ENCODE results near the gene TNS3.
"Not testable (repeated sequence)": the region's sequence is repeated elsewhere in the genome, so short reads cannot be mapped to it uniquely, and the experiment has no call there.

Gene TNS3

DNA sequence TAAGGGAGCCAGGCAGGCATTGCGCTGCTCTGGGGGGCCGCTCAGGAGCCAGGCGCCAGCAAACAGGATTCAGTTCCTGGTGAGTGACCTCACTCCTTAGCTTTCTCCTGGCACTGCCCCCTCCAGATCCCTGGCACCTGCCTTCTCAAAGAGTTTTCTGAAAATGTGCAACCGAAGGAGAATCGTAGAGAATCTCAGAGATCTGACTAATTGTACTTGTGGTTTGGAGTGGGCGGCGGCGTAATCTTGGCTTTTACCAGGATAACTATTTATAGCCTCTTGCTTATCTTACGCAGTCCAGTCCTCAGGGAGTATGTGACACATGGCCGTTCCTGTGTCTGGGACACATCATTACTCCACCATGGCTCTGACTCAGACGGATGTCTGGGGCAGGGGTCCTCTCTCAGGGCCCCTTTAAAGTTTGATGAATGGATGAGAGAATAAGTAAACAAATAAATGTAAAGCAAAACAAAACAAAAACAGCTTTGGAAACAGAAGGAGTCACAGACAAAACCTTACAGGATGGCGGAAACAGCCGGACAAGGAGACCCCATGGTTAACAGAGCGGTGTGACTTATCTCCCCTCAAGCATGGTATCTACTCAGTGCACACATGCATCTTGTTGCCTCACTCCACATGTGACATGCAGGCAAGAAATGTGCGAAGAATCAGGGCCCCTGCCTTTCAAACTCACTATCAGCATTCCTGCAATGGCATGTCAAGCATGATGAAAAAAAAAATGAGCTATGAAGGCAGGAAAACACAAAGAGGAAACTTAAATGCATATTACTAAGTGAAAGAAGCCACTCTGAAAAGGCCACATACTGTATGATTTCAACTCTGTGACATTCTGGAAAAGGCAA lies 99.7 kb downstream of the TNS3 start:
- peak; percentile 11 for DNase-seq

DNA sequence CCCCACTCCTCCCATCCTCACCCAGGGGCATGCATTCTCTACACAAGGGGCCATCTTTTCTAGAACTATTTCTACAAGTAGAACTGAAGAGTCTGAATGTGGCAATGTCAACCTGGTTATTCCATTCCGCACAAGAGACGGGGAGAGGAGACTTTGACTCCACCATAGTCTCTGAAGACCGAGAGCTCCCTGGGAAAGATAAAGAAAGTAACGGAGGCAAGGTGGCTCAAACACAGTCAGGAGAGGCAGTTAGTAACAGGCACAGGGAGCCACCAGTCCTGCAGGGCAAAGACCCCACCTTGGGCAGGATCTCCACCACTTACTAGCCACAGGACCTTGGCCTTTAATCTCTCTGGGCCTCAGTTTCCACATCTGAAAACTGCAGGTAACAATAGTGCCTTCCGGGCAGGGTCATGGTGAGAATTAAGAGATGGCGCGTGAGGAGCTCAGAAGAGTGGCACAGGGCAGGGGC lies 100.3 kb downstream of the TNS3 start:
- no peak for DNase-seq

DNA sequence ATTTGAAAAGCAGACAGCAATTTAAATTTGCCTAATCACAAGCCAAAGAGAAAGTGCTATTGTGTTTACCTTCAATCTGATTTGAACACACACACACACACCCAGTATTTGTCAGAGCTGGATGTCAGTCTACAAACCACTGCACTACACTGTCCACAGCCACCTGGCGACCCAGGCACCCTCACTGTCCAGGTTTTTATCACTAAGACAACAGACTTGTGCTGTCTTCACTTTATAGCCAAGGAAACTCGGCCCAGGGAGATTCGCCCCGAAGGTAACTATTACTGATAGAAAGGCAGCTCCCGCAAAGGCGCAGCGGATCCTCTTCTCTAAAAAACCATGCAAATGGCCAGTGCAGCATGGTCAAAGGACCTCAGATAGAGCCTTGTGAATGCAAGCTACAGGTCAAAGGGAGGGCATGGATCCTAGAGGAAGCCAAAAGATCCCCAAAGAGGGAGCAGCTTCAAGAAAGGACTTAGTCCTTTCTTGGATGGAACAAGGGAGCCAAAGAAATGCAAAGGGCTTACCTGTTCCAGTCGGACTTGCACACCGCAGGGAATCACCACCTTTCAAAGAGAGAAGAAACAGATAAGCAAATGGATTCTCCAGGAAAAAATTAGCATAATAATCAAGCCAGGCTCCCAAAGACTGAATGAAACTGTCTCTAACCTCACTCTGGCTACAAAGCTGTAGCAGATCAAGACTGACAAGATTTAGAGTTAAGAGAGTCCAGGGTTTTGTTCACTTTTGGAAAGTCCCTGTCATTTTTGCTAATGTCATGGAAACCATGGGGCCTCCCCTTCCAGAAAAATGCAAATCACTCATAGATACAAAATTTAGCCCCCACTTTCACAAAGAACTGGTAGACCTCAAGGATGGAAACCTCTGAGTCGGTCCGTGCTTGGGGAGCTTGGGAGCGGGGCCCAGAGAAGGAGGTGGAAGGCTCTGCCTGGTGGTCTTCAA lies 101.1 kb downstream of the TNS3 start:
- peak; percentile 12 for DNase-seq

DNA sequence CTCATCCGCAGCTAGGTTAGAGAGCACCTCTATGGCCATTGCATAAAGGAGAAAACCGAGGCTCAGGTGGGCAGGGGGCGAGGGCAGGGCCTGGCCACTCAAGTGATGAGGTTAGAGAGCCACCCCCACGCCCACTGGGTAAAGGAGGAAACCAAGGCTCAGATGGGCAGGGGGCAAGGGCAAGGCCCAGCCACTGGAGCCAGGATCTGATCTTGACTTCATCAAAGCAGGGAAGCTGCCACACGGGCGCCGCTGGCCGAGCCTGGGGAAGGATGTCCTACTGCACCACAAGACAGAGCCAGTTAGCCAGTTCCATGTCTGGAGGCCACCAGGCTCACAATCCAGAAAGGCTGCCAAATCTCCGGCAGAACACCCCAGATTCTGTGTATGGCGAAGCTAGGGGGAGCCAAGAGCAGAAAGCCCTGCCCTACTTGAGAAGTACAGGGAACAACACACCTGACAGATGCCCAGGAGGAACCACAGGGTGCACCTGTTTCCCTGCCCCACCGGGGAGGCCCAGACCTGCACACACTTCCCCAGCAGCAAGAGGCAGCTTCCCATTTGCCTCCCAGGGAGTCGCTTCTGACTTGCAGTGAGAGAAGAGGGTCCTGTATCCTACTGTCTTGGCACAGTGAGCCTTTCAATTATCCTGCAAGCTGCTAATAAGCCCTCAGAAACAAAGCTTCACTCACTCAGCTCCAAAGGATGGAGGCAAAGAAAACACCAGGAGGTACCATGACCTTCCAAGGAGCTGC lies 101.9 kb downstream of the TNS3 start:
- no peak for DNase-seq

DNA sequence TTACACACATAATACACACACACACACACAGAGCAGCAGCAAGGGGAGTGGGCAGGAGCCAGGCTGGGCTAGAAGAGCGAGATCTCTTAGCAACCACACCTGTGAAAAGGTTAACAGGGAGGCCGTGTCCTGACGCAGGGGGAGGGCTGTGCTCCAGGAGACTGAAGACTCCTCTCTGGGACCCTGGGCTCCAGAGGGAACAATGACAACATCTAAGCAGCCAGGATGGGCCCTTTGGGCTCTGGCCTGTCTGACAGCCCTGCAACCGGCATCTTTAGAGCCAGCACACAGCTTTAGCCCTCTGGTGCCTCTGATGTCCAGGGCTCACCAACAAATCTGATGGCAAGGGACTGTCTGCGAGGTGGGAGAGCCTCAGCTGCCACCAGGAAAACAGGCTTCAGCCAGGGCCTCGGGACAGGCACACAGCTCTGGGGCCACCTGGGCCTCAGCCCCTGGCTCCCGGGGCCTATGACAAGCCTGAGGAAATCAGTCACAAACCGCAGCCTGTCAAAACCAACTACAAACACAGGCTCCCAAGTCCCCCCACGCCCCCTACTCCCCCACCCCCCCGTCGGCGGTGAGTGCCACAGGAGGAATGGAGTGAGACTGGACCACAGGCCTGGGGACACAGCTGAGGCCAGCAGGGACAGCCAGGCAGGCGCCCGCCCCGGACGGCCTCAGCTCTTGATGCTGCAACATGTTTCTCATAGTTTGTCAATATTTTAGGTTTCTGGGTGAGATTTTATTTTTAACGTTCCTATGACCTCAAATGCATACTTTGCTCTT lies 102.8 kb downstream of the TNS3 start:
- DNase-seq, result no peak

DNA sequence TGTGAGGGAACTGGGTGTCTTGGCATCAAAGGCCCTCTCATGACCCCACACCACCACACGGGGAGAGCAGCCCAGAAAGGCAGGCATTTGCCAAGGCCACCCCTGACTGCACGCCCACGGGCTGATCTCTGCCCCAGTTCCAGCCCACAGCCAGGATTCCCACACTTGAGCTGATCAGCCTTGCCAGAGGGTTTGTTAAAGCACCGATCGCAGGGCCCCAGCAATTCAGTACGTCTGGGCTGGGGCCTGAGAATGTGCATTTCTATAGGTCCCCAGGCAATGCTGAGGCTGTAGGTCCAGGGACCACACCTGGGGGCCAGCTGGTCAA lies 103.9 kb downstream of the TNS3 start:
- no peak for DNase-seq

DNA sequence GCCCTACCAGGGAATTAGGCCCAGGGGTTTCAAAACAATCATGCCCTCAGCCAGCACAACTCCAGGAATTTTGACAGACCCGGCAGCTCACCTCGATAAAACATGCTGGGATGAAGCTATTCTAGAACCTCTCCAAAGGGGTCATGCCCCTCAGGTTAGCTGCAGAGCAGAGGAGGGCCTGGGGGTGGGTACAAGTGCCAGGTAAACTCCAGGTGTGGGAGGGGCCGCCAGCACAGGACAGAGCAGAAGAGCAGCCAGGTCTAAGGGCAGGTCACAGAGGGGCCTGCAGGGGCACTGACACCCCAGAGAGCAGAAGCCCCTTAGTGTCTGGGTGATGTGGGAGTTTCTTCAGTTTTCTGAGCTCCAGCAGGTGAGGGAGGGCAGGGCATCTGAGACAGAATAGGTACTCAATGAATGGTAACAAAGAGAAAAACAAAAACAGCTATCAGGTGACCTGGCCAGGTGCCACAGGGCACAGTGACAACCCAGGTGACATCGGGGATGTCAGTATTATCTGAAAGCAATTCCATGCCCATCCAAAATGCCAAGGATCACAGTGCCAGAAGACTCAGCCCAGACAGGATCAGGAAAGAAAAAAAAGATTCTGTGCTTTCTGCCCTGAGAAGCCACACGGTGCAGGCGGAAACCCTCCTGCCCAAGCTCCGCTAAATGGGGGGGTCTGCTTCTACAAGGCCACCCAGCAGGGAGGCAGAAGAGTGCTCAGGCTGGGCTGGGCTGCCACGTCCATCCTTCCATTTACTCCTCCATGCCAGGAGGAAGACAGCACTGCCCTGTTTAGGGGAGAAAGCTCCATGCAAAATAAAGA lies 104.5 kb downstream of the TNS3 start:
- no peak for DNase-seq

DNA sequence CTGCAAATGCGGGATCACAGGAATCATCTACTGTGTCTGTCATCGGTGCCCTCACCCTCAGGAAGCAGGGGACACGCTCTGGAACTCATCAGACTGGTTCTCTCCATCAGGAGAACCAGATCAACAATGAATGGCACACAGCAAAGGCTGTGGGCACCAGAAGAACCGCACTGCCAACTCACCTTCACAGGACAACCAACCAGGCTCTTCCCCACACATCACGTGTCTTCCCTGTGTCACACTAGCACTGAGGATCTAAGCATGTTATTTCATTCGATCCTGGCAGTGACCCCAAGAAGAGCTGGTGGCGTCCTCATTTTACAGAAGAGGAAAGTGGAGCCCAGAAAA lies 106.1 kb downstream of the TNS3 start:
- DNase-seq, result no peak

DNA sequence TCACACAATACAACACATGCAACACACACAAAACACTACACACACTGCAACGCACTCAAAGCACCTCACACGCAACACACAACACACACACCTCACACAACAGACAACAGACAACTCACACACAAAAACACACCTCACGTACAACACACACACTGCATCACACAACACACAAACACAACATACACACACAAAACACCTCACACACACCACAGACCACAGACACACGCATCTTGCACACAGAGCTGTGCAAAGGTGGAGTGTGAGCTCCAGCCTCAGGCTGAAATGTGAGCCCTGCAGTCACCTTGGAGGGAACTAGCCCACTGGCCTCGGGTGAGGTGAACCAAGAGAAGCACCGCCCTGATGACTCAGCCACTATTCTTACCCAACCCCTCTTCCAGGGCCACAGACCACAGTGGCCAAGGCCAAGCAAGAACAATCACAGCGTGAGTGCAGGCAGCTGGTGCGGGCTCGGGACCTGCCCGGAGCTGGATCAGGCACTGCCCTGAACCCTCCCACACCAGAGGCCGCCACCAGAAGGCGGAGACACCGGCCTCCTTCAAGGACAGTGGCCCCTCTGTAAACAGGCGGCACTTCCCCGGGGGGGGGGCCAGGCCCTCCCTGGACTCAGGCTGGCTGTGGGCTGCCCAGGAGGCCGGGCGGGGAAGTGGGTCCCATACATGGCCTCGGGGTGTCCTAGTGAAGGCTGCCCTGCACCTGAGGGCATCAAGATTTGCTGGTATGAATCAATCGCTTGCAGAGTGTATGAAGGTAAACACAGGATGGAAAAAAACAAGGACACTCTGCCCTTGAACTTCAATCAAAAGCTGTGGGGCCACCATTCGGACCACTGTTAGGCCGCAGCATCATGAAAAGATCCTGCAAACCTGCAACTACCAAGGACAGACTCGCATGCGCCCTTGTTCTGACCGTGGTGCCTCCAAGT lies 106.7 kb downstream of the TNS3 start:
- peak; percentile 34 for DNase-seq

DNA sequence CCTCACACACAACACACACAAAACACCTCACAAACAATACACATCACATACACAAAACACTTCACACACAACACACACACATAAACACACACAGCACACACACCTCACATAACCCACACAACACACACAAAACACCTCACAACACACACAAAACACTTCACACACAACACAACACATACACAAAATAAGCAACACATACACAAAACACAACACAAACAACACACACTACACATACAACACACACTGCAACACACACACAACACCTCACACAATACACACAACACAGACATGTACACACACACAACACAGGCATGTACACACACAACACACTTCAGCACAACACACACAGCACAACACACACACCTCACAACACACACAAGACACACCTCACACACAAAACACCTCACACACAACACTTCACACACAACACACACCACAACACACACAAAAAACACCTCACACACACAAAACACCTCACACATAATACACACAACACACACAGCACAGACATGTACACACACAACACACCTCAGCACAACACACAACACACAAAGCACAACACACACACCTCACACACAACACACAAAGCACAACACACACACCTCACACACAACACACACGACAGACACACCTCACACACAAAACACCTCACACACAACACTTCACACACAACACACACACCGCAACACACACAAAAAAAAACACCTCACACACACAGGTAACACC lies 107.5 kb downstream of the TNS3 start:
- DNase-seq, result no peak

DNA sequence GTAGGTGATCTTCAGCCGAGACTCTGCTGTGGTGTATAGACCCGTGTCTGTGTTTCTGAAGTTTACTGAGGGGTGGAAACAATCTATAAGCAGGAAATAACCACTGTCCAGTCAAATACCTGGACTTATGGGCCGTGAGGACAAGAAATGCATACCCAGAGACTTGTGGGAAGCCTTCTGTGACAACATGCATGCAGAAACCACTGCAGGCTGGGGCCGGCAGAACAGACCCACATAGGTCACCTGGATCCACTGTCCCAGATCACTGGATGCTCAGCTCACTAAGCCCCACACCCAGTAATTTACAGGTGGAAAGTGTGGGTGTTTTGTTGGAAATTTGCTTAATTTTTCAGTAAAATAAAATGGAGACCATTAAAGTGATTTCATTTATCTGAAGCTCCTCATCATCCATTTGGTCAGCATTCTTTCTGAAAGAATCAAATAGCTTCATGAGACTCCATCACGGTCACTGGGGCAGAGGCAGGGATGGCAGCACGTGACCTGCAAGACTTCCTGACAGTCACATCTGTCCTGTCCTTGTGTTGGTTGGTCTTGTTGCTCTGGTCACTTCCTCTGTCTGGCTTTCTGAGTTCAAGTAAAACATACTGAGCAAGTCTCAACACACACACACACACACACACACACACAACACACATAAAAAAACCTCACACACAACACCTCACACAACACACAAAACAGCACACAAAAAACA lies 108.3 kb downstream of the TNS3 start:
- DNase-seq, result no peak

DNA sequence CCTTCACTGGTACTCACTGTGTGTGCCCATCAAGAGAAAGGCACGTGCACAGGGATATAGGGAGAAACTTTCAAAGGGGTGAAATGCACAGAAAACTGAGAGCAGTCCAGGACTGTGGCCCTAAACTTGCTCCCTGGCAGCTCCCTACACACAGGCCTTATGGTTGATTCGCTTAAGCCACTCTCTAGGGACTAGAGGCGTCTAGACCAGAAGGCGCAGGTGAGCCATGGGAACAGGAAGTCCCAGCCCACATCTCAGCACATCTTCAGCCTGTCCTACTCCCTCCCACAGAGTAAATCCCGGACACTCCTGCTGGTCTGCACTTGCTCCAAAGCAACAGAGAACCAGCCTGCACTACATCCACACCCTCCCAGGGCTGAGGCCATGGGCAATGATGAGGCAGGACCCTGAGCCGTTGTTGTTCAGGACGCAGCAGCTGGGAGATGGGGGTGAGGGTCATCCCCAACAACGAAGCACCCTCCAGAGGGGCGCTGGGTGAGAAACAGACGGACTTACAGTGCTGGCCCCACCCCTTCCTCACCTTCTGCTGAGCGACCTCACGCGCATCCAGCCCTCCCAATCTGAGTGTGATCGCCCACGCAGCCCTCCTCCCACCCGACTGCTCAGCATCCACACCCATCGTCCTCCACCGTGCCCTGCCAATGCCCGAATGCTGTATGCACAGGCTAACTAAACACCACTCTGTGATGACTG lies 109.3 kb downstream of the TNS3 start:
- DNase-seq, result no peak

DNA sequence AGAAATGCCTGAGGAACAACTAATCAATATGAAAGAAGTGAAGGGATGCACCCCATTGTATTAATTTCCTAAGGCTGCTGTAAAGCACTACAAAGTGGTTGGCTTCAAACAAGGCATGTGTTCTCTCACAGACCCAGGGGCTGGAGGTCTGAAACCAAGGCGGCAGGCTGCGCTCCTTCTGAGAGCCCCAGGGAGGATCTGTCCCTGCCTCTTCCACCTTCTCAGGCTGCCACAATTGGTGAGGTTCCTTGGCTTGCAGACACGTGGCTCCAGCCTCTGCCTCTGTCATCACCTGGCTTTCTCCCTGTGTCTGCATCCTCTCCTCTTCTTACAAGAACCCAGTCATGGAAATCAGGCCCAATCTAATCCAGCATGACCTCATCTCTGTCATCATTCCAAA lies 110.1 kb downstream of the TNS3 start:
- no peak for DNase-seq

DNA sequence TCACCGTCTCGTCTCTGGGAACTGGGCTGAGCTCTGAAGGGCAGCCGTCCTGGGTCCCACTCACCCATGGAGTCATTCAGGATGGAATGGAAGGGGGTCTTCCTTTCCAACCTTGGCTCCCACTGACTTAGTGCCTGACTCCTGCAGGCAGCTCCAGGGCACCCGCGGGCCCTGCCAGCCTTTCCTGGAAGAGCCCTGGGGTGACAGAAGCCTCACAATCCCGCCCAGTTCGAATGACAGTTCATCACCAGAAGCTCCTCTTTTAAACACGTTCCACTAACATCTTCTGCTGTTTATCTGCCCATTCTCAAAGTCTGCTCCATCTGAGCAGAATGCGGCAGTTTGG lies 110.6 kb downstream of the TNS3 start:
- DNase-seq, result no peak

DNA sequence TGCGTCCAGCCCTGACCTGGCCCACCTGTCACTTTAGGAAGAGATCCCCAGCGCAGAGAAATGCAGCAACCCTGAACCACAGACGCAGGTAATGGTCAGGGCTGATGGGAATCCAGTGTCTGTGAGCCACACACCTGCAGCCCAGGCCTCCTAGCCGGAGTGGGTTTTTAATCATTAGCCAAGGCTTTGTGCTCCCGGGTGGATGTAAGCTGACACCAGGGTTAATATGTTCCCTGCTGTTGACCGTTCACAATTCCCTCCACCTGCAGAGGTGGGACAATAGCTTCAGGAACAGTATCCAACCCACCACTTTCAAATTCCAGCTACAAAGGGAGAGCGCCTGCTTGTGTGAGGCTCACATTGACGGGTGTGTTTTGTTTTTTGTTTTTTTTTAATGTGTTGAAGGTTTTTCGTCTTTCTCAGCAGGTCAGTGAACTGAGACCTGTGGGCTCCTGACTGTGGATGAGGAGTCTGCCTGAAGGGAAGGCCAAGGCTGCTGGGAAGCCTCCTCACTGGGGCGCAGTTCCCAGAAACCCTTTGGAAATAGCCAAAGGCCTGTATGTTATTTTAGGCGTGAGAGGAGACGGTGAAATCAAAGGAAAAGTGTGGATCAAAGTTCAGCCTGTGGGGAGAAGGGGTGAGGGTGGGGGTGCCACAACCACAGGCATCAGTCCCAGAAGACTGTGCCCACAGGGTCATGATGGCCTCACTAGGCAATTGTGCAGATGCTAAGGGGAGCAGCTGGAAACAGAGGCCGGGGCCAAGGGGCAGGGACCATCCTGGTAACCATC lies 111.1 kb downstream of the TNS3 start:
- DNase-seq, result no peak

DNA sequence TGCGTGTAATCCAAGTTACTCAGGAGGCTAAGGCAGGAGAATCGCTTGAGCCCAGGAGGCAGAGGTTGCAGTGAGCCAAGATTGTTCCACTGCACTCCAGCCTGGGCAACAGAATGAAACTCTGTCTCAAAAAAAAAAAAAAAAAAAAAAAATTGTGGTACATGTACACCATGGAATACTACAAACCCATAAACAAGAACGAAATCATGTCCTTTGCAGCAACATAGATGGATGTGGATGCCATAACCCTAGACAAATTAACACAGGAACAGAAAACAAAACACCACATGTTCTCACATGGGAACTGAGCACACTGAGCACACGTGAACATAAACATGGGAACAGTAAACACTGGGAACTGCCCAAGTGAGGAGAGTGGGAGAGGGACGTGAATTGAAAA lies 112.1 kb downstream of the TNS3 start:
- not testable (repeated sequence) for DNase-seq

DNA sequence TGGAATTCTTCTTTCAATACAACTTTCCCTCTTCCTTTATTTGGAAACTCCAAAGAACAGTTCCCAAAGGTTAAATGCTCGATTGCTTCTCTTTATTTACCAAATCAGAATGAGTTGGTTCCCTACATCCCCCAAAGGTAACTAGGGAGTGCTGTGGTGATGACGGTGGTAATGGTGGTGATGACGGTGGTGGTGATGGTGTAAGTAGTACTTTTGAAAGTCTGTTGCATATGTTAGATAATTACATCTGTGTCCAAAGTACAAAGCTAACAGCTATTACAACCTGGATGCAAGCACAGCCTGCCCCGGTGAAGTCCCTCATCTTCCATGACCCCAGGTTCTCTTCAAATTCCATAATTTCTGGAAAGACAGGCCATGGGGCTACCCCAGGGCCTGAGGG lies 115.1 kb downstream of the TNS3 start:
- no peak for DNase-seq

DNA sequence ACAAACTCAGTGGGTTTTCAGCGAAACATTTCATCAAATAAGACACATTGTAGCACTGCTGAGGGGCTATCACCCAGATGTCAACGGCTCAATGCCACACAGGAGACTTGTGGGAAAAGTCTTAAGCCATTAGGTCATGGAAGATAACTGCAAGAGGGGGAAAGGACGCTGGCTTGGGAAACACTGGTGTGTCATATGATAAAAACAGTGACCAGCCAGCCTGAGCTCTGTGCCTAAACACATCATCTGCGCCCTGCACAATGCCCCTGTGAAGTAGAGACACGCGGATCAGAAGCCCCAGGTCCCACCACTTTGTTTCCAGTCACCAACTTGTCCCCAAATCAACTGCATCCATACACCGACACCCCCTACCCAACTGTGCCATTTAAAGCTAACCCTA lies 116.7 kb downstream of the TNS3 start:
- DNase-seq, result no peak

Measured in activated CD4-positive, alpha-beta T cell treated with anti-CD3 and anti-CD28 coated beads, Interleukin-10, Interleukin-2, amounts not matched to agents 100 ng/mL and 50 ng/mL, durations not matched to agents 16 hours and 8 hours (primary cell).